WTC11 (cell line): ENCODE results near the gene USP48. TPM values are rescaled to one million over a fixed set of nuclear protein-coding genes. Genes with fewer than 3 reads are reported as not detected.

Experiments
- ATAC-seq: fragments of 200-7000 bp; cut with Tn5 transposase; 2 replicates; pipeline ENCODE4 v1.10.0; 2021; ENCODE audit warnings: mild to moderate bottlenecking, moderate library complexity
- CTCF ChIA-PET: fragments of 300-600 bp; sonication (Branson Sonifier 250); formaldehyde crosslinking; loops from one replicate; lab custom pipeline; 2021; ENCODE audit warnings: antibody characterized with exemption; lab: Charles Lee
- POLR2A ChIA-PET: fragments of 350-600 bp; sonication (Branson Sonifier 250); formaldehyde crosslinking; loops from one replicate; lab custom pipeline; 2021; ENCODE audit warnings: antibody characterized with exemption; lab: Charles Lee
- DNase-seq: peaks from one replicate; pipeline ENCODE4 v3.0.0; 2021; ENCODE audit warnings: low spot score
- H3K27ac Mint-ChIP-seq: 2 replicates; pipeline ENCODE4 v1.8.0; 2021; ENCODE audit warnings: mixed read lengths
- H3K27me3 Mint-ChIP-seq: 2 replicates; pipeline ENCODE4 v1.8.0; 2021; ENCODE audit warnings: low read depth, mild to moderate bottlenecking, moderate library complexity, mixed read lengths
- H3K36me3 Mint-ChIP-seq: 2 replicates; pipeline ENCODE4 v1.8.0; 2021; ENCODE audit warnings: mixed read lengths
- H3K4me1 Mint-ChIP-seq: 2 replicates; pipeline ENCODE4 v1.8.0; 2022; ENCODE audit warnings: mixed read lengths
- H3K4me3 Mint-ChIP-seq: 2 replicates; pipeline ENCODE4 v1.8.0; 2021; ENCODE audit warnings: mild to moderate bottlenecking, moderate library complexity, mixed read lengths
- H3K9me3 Mint-ChIP-seq: 2 replicates; pipeline ENCODE4 v1.8.0; 2021; ENCODE audit warnings: mixed read lengths
- CBFB ChIP-seq: sonication (generic); formaldehyde crosslinking; IDR thresholded peaks from 2 replicates; pipeline ENCODE4 v1.8.1; 2022; ENCODE audit warnings: mild to moderate bottlenecking, low read depth, missing genetic modification reagents
- FOXP1 ChIP-seq: sonication (generic); formaldehyde crosslinking; IDR thresholded peaks from 2 replicates; pipeline ENCODE4 v1.8.0; 2022; ENCODE audit warnings: missing genetic modification reagents, mild to moderate bottlenecking, moderate library complexity, borderline replicate concordance
- KAT7 ChIP-seq: sonication (generic); formaldehyde crosslinking; IDR thresholded peaks from 2 replicates; pipeline ENCODE4 v1.8.1; 2023; ENCODE audit warnings: missing genetic modification reagents, mild to moderate bottlenecking, borderline replicate concordance
- NR2C2 ChIP-seq: sonication (generic); formaldehyde crosslinking; IDR thresholded peaks from 2 replicates; pipeline ENCODE4 v1.8.0; 2022; ENCODE audit warnings: mild to moderate bottlenecking, missing genetic modification reagents
- NR3C1 ChIP-seq: sonication (generic); formaldehyde crosslinking; conservative IDR thresholded peaks from 2 replicates; pipeline ENCODE4 v1.8.1; 2023; ENCODE audit warnings: low read depth, mild to moderate bottlenecking, missing genetic modification reagents
- OVOL2 ChIP-seq: fragments of 250-450 bp; sonication (Bioruptor Pico); IDR thresholded peaks from 2 replicates; pipeline ENCODE4 v1.9.0; 2021; ENCODE audit warnings: mild to moderate bottlenecking, borderline replicate concordance
- PRRX2 ChIP-seq: fragments of 250-450 bp; sonication (Bioruptor Pico); IDR thresholded peaks from 2 replicates; pipeline ENCODE4 v1.8.0; 2021; ENCODE audit warnings: mild to moderate bottlenecking
- ZNF219 ChIP-seq: sonication (generic); formaldehyde crosslinking; IDR thresholded peaks from 2 replicates; pipeline ENCODE4 v1.8.0; 2023; ENCODE audit warnings: missing genetic modification reagents, mild to moderate bottlenecking, borderline replicate concordance
- ZNF232 ChIP-seq: sonication (generic); formaldehyde crosslinking; IDR thresholded peaks from 2 replicates; pipeline ENCODE4 v1.8.0; 2022; ENCODE audit warnings: mild to moderate bottlenecking, missing genetic modification reagents
- ZNF532 ChIP-seq: fragments of 250-450 bp; sonication (Bioruptor Pico); IDR thresholded peaks from 2 replicates; pipeline ENCODE4 v1.9.0; 2021; ENCODE audit warnings: mild to moderate bottlenecking, borderline replicate concordance
- ZNF671 ChIP-seq: fragments of 250-450 bp; sonication (Bioruptor Pico); IDR thresholded peaks from 2 replicates; pipeline ENCODE4 v1.8.0; 2021; ENCODE audit warnings: mild to moderate bottlenecking
- total RNA-seq: library from RNA; stranded (reverse); gene quantifications from 3 replicates; pipeline ENCODE4 v1.2.3, GENCODE V29; 2021
- TF ChIP-seq, protein P1 (sequence below): sonication (generic); formaldehyde crosslinking; IDR thresholded peaks from 2 replicates; pipeline ENCODE4 v1.8.0; 2023; ENCODE audit warnings: missing genetic modification reagents
- TF ChIP-seq, protein P2 (sequence below): fragments of 250-450 bp; sonication (Bioruptor Pico); IDR thresholded peaks from 2 replicates; pipeline ENCODE4 v1.9.0; 2021; ENCODE audit warnings: moderate library complexity, mild to moderate bottlenecking, inconsistent platforms, borderline replicate concordance
- TF ChIP-seq, protein P3 (sequence below): sonication (generic); formaldehyde crosslinking; IDR thresholded peaks from 2 replicates; pipeline ENCODE4 v1.8.1; 2023; ENCODE audit warnings: mild to moderate bottlenecking, missing genetic modification reagents
- TF ChIP-seq, protein P4 (sequence below): sonication (generic); formaldehyde crosslinking; conservative IDR thresholded peaks from 2 replicates; pipeline ENCODE4 v1.8.1; 2022; ENCODE audit warnings: mild to moderate bottlenecking, missing genetic modification reagents
- TF ChIP-seq, protein P5 (sequence below): sonication (generic); formaldehyde crosslinking; IDR thresholded peaks from 2 replicates; pipeline ENCODE4 v1.8.0; 2023; ENCODE audit warnings: mild to moderate bottlenecking, missing genetic modification reagents

USP48 gene
- total RNA-seq, 1 experiment from 2014 or later: 86.9 TPM

DNA sequence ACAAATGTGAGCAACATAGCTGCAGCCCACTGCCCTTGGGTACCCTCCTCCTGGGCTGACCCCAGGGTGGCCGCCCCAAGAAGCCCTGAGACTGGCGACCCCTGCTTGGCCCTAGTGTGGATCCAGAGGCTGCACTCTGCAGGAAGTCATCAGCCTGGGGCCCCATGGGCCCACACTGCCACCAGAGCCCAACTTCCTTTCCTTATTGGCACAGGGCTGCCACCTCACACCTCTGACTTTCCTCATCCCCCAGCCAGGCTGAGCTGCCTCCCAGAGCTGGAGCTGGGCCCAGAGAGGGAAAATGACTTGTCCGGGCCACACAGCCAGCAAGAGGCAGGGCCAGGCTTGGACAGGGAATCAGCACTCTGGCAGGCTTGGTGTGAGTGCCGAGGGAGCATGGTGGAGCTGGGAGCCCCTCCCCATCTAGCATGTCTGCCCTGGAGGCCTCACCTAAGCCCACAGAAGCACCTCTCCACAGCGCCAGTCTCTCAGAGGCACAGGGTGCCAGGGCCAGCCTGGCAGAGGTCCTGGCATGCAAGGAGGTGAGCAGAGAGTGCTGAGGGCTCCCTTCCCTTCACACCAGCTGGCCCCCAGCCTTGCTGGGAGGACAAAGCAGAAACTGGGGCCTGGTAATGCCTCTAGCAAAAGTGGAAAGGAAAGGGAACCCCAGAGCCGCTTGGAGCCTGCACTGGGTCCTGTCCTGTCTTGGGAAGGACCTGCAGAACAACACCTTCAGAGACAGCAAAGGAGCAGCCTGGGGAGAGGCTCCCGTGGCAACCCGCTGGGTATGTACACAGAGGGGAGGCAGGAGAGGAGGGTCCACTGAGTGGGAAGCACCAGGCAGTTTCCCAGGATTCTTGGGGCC, 117.0 kb downstream of the USP48 start:
- H3K4me1 Mint-ChIP-seq: peaks cover 21% of the 10 kb centered on the region

More for the DNA sequence above, 117.0 kb downstream of the USP48 start:
- POLR2A ChIA-PET: no interaction called here
- no peak for DNase-seq
- H3K27ac Mint-ChIP-seq: no peak overlapping the region
- no peaks in the 10 kb centered on the region for H3K9me3 Mint-ChIP-seq
- TF ChIP-seq, protein P1, sequence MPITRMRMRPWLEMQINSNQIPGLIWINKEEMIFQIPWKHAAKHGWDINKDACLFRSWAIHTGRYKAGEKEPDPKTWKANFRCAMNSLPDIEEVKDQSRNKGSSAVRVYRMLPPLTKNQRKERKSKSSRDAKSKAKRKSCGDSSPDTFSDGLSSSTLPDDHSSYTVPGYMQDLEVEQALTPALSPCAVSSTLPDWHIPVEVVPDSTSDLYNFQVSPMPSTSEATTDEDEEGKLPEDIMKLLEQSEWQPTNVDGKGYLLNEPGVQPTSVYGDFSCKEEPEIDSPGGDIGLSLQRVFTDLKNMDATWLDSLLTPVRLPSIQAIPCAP (CRISPR knock-in tag): no peak
- no peak for TF ChIP-seq PRRX2 (CRISPR knock-in tag)
- no peak for TF ChIP-seq ZNF532 (CRISPR knock-in tag)
- TF ChIP-seq FOXP1 (CRISPR knock-in tag): no peak
- no peak for TF ChIP-seq ZNF232 (CRISPR knock-in tag)
- TF ChIP-seq NR2C2 (CRISPR knock-in tag): no peak
- TF ChIP-seq ZNF219: no peak
- no peak for TF ChIP-seq ZNF671 (CRISPR knock-in tag)
- TF ChIP-seq, protein P2, sequence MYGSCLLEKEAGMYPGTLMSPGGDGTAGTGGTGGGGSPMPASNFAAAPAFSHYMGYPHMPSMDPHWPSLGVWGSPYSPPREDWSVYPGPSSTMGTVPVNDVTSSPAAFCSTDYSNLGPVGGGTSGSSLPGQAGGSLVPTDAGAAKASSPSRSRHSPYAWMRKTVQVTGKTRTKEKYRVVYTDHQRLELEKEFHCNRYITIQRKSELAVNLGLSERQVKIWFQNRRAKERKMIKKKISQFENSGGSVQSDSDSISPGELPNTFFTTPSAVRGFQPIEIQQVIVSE (CRISPR knock-in tag): no peak
- TF ChIP-seq OVOL2: no peak
- TF ChIP-seq, protein P3, sequence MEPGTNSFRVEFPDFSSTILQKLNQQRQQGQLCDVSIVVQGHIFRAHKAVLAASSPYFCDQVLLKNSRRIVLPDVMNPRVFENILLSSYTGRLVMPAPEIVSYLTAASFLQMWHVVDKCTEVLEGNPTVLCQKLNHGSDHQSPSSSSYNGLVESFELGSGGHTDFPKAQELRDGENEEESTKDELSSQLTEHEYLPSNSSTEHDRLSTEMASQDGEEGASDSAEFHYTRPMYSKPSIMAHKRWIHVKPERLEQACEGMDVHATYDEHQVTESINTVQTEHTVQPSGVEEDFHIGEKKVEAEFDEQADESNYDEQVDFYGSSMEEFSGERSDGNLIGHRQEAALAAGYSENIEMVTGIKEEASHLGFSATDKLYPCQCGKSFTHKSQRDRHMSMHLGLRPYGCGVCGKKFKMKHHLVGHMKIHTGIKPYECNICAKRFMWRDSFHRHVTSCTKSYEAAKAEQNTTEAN (CRISPR knock-in tag): no peak
- TF ChIP-seq, protein P4, sequence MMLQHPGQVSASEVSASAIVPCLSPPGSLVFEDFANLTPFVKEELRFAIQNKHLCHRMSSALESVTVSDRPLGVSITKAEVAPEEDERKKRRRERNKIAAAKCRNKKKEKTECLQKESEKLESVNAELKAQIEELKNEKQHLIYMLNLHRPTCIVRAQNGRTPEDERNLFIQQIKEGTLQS (CRISPR knock-in tag): no peak
- no peak for TF ChIP-seq KAT7 (CRISPR knock-in tag)
- no peak for TF ChIP-seq NR3C1 (CRISPR knock-in tag)
- no peak for TF ChIP-seq CBFB (CRISPR knock-in tag)
- TF ChIP-seq, protein P5, sequence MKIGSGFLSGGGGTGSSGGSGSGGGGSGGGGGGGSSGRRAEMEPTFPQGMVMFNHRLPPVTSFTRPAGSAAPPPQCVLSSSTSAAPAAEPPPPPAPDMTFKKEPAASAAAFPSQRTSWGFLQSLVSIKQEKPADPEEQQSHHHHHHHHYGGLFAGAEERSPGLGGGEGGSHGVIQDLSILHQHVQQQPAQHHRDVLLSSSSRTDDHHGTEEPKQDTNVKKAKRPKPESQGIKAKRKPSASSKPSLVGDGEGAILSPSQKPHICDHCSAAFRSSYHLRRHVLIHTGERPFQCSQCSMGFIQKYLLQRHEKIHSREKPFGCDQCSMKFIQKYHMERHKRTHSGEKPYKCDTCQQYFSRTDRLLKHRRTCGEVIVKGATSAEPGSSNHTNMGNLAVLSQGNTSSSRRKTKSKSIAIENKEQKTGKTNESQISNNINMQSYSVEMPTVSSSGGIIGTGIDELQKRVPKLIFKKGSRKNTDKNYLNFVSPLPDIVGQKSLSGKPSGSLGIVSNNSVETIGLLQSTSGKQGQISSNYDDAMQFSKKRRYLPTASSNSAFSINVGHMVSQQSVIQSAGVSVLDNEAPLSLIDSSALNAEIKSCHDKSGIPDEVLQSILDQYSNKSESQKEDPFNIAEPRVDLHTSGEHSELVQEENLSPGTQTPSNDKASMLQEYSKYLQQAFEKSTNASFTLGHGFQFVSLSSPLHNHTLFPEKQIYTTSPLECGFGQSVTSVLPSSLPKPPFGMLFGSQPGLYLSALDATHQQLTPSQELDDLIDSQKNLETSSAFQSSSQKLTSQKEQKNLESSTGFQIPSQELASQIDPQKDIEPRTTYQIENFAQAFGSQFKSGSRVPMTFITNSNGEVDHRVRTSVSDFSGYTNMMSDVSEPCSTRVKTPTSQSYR (CRISPR knock-in tag): no peak
- H3K4me3 Mint-ChIP-seq: no peak overlapping the region
- no peaks in the 10 kb centered on the region for H3K36me3 Mint-ChIP-seq
- no peak for ATAC-seq
- peaks cover 30% of the 10 kb centered on the region for H3K27me3 Mint-ChIP-seq
- CTCF ChIA-PET: no interaction called here
